ENCODE measurements around the gene ADAR.
A peak's percentile ranks its signal among the peaks of the same experiment; 100 is the strongest.

Gene ADAR

DNA sequence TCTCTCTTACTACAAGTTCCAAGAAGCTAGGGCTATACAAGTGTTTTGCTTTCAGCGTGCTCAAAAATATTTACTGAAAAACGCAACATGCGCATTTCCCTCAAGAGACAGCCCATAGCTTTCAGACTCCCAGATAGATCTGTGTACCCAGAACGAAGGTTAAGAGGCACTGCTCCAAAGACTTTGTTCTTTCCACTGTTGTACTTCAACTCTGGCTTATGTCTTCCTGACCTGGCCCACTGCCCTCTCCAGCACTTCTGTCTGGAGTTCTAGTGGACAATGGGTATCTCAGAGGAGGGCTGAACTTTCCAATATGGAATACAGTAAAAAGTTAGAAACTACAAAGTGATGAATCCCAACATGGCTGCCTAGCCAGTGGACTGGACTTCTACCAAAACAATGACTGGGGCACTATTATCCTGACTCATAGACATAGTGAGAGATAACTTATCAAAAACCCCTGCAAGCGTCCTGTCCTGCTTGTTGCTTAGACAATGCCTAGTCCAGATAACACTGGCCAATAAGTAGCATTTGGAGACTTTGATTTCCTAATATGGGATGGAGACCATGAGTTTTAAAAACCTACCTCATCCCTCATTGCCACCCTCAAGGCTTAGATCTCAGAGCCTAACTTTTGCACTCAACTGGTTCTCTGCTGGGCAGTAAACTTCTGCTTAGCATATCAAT lies 8.8 kb upstream of the ADAR start:
- no peak for DNase-seq (ENCODE audit: low spot score)

DNA sequence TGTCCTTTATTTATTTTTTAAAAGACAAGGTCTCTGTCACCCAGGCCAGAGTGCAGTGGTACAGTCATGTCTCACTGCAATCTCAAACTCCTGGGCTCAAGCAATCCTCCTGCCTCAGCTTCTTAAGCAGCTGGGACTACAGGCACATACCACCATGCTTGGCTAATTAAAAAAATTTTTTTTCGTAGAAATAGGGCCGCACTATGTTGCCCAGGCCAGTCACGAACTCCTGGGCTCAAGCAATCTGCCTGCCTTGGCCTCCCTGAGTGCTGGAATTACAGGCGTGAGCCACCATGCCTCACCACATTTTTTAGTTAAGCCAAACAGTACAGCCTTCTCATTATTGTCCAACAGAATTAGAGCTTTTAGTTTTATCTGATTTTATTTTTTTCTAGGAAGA lies 7.4 kb upstream of the ADAR start:
- DNase-seq (ENCODE audit: low spot score), result no peak

DNA sequence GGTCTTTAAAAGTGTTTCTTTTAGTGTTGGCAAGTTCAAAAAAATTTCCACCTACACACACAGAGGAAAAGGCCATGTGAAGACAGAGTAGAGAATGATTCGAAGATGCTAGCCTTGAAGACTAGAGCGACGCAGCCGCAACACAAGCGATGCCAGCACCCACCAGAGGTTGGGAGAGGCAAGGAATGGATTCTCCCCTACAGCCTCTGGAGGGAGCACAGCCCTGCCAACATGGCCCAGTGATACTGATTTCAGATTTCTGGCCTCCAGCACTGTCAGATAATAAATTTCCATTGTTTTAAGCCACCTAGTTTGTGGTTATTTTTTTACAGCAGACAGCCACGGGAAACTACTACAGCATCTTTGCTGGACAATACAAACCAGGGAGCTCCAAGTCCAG lies 6.9 kb upstream of the ADAR start:
- no peak for DNase-seq (ENCODE audit: low spot score)

DNA sequence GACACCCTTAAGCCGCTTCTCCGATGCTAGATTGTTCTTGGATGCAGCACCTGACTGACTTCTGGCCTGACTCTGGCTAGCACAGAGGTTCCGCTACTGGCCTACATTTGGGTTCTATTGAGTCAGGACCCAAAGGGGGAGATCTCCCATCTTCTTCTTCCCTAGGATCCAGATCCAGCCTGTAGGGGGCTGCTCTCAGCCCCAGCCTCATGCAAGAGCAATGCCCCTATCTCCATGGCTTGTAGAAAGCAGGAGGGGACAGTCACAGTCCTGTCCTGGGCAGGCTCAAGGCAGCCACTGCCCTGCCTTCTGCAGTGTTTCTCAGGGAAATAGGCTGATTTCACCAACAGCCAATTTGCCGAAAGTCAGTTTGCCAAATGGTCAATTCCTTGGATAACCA lies 6.3 kb upstream of the ADAR start:
- no peak for DNase-seq (ENCODE audit: low spot score)

DNA sequence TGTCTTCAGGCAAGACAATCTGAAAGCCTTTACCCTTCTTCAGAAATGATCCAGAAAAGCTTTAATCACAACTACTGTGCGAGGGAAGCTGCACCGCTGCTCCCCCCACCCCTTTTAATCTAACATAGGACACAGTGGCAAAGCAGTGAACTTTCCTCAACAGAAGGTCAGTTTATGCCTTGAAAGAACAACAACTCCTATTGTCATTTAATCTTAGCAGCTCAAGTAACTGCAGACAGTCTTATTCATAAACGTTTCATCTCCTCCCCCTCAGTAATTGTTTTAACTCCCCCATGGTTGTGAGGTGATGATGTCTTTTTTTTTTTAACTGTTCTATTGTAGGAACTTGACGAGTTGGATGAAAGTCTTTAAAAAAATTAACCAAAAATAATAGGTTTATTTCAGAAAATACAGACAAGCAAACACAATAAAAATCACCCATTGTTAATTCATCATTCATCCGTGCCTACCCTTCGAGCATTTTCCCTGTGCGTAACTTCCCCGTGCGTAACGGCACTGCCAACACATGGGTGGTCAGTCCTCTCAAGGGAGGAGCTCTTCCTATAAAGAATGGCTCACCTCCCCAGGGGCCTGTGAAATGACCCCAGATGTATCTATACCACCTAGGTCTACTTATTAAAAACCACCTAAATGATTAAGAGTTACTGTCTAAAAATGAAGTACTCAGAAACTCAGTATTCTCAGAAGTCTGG lies 3.3 kb upstream of the ADAR start:
- no peak for DNase-seq (ENCODE audit: low spot score)

DNA sequence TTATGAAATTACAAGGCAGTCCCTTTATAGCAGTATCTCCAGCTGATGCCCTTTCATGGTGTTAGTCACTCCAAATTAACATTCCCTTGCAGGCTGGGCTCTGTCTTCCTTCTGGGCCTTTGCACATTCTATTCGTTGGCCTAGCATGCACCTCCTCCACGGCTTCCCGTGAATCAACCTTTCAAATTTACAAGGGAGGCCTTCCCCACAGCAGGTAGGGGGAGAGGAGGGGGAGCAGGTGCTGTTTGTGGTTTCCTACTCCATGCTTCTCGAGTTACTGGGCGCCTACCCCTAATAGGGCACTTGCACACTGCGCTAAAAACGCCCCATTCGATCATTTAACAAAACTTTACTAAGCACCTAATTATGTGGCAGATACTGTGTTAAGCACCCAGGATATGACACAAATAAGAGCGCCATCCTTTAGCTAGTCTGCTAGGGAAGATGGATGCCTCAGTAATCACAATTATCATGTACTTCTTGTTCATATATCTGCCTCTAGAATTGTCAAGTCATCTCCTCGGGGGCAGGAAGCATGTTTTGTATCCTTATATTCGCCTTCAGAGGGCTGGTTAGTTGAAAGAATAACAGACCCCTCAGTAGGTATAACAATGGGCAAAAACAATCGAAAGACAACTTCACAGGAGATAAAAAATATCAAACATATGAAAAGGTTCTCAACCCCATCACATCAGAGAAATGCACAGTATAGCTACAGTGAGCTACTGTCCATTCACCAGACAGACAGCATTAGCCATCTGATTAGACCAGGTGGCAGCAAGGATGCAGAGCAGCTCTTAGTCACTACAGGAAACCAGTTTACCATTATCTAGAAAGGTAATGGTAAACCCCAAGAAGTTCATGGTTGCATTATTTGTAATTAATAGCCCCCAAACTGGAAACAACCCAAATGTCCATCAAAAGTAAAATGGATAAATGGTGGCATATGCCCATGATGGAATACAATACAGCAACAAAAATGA lies 1.7 kb upstream of the ADAR start:
- peak; percentile 64 for DNase-seq (ENCODE audit: low spot score)

DNA sequence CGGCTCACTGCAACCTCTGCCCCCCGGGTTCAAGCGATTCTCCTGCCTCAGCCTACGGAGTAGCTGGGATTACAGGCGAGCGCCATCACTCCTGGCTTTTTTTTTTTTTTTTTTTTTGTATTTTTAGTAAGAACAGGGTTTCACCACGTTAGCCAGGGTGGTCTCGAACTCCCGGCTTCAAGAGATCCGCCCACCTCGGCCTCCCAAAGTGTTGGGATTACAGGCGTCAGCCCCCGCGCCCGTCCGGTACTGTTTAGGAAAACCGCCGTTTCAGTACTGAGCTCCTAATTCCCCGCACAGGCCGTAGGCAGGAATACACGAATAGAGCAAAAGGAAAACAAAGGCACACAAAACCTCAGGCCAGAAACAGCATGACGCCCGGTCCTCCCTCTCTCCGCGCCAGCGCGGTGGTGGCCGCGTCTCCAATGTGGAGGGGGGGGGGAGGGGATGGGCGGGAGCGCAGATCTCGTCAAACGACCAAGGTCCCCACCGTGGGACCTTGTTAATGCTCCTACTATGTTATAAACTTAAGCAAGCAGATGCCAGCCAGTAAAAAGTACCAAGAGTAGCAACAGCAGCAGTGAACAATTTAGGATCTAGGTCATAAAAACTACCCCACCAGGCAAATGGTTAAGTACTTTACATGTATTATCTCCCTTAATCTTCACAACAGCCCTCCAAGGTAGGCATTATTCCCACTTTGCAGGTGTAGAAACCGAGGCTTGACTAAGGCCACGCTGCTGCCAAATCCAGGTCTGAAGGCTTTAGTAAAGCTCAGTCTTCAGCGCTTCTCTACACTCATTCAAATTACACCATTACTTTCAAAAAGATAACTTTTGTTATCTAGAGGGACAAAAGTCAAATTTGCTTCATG lies 648 bp upstream of the ADAR start:
- DNase-seq (ENCODE audit: low spot score), result peak; percentile 17

DNA sequence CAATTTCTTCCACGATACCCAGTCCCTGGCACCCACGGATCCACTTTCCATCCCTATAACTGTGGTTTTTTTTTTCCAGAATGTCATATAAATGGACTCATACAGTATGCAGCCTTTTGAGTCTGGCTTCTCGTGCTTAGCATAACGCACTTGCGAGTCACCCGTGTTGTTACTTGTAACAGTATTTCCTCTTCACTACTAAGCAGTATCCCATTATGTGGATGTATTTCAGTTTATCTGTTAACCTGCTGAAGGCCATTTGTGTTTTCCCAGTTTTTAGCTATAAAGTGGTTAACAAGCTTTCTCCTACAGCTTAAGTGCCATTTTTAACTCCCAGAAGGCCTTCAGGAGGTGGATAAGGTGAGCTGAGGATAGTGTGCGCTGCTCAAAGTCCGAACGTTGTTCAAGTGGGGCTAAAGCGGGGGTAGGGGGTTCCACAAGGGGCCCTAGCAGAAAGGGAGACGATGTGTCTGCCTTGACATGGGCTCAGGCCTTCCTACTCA lies 829 bp downstream of the ADAR start:
- DNase-seq (ENCODE audit: low spot score), result no peak

DNA sequence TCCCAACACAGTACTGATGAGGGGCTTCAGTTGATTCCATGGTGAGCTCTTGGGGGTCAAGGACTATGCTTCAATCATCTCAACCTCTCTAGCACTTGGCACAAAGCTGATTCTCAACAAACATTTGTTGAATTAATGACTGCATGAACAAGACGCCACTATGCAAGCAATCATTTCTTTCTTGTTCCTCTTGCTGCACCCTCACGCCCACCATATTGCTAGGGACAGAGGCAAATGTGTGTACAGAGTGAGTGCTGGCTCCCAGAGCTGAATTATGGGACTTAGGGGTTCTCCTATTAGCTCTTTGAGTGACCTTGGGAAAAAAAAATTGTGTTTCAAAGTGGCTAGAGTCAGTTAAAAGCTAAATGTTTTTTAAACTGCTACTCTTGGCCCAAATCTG lies 2.5 kb downstream of the ADAR start:
- DNase-seq (ENCODE audit: low spot score), result no peak

DNA sequence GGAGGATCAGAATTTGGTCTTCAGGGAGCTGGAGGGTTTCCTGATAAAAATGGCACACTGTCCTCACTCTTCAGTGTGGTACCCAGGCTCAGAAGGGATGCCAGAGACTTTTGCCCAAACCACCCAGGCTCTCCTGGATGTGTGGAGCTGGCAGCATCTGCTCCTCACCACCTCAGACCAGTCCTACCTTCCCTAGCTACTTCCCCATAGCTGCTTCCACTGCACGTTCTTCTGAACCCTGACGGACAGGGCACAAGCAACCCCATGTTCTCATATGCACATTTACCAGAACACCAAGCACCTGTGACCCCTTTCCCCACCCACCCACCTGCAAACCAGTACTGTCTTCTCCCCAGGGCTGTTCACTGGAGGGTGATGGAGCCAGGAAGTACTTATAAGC lies 4.7 kb downstream of the ADAR start:
- DNase-seq (ENCODE audit: low spot score), result no peak

DNA sequence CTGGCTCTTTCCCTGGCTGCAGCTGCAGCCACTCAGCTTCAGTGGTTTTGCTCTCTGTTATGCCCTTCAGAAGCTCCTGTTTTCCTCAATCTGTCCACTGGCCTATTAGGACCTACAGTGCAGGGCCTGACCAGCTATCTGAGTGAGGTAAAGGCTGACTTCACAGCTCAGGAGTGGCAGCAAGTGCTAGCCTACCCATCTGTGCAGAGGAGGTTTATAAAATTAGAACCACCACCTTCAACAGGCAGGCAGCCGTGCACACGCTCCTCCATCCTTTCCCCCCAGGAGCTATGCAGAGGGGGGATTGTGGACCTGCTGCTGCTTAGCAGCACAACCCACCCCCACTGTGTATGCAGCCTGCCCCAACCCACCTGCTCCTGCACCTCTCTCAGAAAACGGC lies 8.3 kb downstream of the ADAR start:
- no peak for DNase-seq (ENCODE audit: low spot score)

DNA sequence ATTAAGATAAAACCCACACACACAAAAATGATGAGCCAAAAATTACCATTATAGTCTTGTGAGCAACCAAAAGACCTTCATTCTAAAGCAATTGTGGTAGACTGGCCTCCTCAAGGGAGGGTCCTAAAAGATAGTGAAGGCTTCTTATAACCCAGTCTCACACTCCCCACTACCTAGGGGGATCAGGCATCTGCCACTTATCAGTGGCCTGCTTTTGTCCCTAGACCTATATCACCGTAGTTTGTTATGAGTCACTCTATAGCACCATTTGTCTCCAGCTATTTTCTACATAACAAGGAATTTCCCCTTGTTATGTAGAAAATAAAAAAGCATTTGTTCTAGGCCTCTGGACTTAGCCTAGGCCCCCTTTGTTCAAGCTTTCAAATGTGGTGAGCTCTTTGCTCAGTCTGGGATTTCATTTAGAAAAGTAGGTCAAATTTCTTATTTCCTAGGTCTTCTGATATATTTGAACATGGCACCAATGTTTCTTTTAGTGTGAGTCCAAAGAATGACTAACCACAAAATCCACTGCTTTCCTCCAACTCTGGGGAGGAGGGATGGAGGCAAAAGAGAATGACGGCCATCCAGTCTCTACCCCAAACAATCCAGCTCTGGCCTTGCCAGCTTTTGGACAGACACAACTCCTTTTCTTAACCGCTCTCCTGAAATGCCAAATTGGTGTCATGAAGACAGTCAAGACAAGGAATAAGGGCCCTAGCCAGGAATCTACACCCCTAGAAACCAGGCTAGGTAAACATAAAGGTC lies 8.9 kb downstream of the ADAR start:
- no peak for DNase-seq (ENCODE audit: low spot score)

DNA sequence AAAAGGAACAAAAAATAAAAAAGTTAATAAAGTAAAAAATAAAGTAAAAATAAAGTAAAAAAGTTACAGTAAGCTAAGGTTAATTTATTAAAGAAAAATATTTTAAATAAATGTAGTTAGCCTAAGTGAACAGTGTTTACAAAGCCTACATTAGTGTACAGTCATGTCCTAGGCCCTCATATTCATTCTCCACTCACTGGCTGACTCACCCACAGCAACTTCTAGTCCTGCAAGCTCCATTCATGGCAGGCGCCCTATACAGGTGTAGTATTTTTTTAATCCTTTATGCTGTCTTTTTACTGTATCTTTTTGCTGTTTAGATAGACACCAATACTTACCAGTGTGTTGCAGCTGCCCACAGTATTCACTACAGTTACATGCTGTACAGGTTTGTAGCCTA lies 12.4 kb downstream of the ADAR start:
- no peak for DNase-seq (ENCODE audit: low spot score)

DNA sequence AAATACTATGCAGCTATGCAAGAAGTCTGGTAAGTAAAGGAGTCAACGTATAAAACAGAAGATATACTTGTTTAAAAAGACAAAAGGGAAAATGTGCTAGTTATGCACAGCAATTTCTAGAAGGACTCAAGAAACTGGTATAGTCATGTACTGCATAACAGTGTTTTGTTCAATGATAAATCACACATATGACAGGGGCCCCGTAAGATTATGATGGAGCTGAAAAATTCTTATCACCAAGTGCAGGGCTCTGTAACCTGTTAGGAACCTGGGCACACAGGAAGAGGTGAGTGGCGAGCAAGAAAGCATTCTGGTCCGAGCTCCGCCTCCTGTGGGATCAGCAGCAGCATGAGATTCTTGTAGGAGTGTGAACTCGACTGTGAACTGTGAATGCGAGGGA lies 13.2 kb downstream of the ADAR start:
- DNase-seq (ENCODE audit: low spot score), result no peak

DNA sequence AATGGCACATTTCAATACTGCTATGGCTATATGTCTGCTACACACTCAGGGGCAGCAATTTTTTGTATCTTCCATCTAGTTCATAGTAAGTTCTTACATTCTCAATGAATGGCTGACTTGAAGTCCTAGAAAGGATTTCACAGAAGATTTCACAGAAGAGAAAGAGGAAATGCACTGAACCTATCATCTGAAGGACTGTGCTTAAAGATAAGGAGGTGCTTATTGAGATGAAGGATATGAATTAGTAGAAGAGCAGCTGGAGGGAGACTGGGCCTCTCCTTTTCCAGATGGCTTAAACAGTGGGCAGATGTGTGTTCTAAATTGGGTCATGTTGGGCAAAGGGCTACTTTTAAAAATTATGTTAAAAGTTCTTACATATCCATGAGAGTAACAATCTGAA lies 14.6 kb downstream of the ADAR start:
- DNase-seq (ENCODE audit: low spot score), result no peak

DNA sequence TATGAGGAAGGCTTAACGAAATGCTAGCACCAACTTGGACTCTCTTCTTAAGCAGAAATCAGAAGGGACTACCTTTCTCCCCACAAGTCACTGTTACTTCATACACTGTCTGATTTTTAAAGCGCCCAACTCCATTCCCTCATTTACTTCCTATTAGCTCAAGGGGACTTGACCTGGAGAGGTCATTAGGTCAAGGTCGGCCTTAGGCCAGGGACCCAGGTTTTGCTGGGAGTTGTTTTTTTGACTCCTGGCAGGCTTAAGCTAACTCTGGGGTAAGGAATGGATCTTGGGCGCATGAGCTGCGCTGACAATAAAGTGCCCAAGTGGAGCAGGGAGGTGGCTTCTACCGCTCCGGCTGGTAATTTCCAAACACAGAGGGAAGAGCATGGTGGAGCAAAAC lies 16.8 kb downstream of the ADAR start:
- DNase-seq (ENCODE audit: low spot score), result no peak

DNA sequence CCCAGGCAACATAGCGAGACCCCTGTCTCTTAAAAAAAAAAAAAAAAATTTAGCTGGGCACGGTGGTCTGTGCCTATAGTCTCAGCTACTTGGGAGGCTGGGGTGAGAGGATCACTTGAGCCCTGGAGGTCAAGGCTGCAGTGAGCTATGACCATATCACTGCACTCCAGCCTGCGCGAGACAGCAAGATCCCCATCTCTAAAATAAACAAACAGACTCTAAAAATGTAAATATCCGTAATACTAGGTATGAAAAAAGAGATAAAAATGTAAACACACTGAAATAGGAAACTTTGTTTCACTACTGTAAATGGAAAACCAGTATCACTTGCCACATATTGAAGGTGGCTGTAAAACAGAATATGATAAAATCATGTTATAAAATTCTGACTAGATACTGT lies 17.2 kb downstream of the ADAR start:
- no peak for DNase-seq (ENCODE audit: low spot score)

DNA sequence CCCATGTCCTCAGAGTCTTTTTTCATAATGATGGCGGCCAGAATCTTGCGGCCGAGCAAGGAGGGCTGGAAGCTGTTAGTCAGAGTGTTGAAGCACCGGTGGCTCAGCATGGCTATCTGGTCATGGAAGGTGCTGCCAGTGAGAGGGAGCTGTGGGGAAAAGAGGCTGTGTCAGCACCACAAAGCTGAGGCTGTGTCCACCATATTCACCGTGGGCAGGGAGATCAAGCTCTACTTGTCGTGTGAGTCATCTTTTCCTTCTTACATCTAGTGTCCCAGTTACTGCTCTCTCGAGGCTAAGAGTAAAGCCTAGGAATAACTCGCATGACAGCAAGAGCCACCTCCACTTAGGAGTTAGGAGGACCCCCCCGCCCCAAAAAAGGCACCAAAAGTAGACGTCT lies 18.2 kb downstream of the ADAR start:
- no peak for DNase-seq (ENCODE audit: low spot score)

DNA sequence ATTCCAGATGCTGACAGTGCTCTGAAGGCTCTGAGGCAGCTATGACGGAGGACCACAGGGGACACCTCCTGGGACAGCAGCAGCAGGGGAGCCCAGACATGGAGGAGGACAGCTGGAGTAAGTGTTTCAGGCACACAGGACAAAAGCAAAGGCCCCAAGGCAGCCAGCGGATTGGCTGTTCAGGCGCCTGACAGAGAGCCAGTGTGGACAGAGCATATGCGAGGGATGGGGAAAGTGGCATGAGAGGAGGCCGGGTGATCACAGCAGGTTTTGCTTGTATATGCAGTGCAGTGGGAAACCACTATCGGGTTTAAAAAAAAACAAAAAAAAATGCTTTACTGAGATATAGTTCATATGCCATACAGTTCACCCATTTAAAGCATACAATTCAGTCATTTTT lies 21.3 kb downstream of the ADAR start:
- DNase-seq (ENCODE audit: low spot score), result no peak

DNA sequence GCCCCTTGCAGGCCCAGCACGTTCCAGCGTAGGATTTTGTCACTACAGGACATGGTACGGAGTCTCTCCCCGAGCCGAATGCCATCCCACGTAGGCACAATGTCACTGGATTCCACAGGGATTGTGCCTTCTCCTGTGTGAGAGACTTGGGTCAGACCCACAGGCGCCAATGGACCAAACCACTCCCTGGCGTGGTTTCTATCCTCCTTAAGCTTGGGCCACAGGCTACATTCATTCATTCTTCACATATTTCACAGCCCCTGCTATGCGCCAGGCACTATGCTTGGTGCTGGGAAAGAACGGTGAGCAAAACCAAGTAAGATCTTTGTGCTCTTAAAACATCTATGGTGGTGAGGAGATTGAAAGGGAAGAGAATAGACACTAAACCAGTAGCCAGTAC lies 21.8 kb downstream of the ADAR start:
- DNase-seq (ENCODE audit: low spot score), result no peak
